Measurements from ENCODE around the gene ZNF768. TPM values are rescaled to one million over a fixed set of nuclear protein-coding genes. Genes with fewer than 3 reads are reported as not detected.

The ZNF768 gene
- total RNA-seq, 2 experiments from 2014 or later = 8.3 to 9.2 TPM

- TF ChIP-seq CTCF (IDR thresholded peaks at IDR 0.05) = no peak
- Mint-ChIP-seq H3K4me3 (no peak overlapping the region), H3K27ac (peak overlapping the region; percentile 76), H3K9me3 (no peaks in the 10 kb centered on the region), H3K4me1 (ENCODE audit: low read depth) (peaks cover 39% of the 10 kb centered on the region), H3K36me3 (ENCODE audit: low read depth) (peaks cover 61% of the 10 kb centered on the region), H3K27me3 (no peaks in the 10 kb centered on the region)
- peak; percentile 24 for DNase-seq
- ChIA-PET POLR2A (interaction anchor here (0.6 to 5.0 kb wide), 8 partner anchors 10 to 231 kb away, joined by 3 to 29 read pairs (median 4); partner anchors contain the start of genes DCTPP1 and ZNF764), CTCF (interaction anchor here (0.7 to 1.5 kb wide), 5 partner anchors 15 to 124 kb away, joined by 3 to 5 read pairs (median 4); partner anchors contain the start of gene ITGAL)
- peak; percentile 64 for ATAC-seq
- intact Hi-C loops (cut with micrococcal nuclease) = no loop called here
Observed at GRCh38 chr16:30491744-30492308, 34.5 kb downstream of the ZNF768 start.

GRCh38 chr16:30491229-30491628, 35.1 kb downstream of the ZNF768 start:
- peak overlapping the region; percentile 76 for H3K27ac Mint-ChIP-seq
- ChIA-PET CTCF (interaction anchor here (0.7 to 1.7 kb wide), 7 partner anchors 15 to 124 kb away, joined by 3 to 5 read pairs (median 4); partner anchors contain the start of gene ITGAL), POLR2A (interaction anchor here (0.7 to 5.0 kb wide), 7 partner anchors 9 to 232 kb away, joined by 3 to 29 read pairs (median 4); partner anchors contain the start of genes DCTPP1 and ZNF764)
- H3K27me3 Mint-ChIP-seq = no peaks in the 10 kb centered on the region
- peaks cover 43% of the 10 kb centered on the region for H3K4me1 Mint-ChIP-seq (ENCODE audit: low read depth)
- no peak for TF ChIP-seq CTCF (IDR thresholded peaks at IDR 0.05)
- no peak overlapping the region for H3K4me3 Mint-ChIP-seq
- intact Hi-C loops (cut with micrococcal nuclease) = no loop called here
- DNase-seq (no peak), ATAC-seq (no peak)
- peaks cover 63% of the 10 kb centered on the region for H3K36me3 Mint-ChIP-seq (ENCODE audit: low read depth)
- H3K9me3 Mint-ChIP-seq = no peaks in the 10 kb centered on the region

GRCh38 chr16:30490210-30490609, 36.2 kb downstream of the ZNF768 start:
- H3K27me3 Mint-ChIP-seq = no peaks in the 10 kb centered on the region
- TF ChIP-seq CTCF (IDR thresholded peaks at IDR 0.05) = no peak
- no peaks in the 10 kb centered on the region for H3K9me3 Mint-ChIP-seq
- H3K36me3 Mint-ChIP-seq (ENCODE audit: low read depth) = peaks cover 66% of the 10 kb centered on the region
- DNase-seq (no peak), ATAC-seq (no peak)
- no peak overlapping the region for H3K4me3 Mint-ChIP-seq
- ChIA-PET POLR2A (interaction anchor here (2.0 to 5.0 kb wide), 2 partner anchors 8 to 15 kb away, joined by 7 to 29 read pairs; no protein-coding TSS in a partner anchor), CTCF (interaction anchor here (1.2 to 1.7 kb wide), 3 partner anchors 39 to 108 kb away, joined by 4 to 5 read pairs (median 4); partner anchors contain the start of gene DCTPP1)
- H3K4me1 Mint-ChIP-seq (ENCODE audit: low read depth) = peaks cover 45% of the 10 kb centered on the region
- intact Hi-C loops (cut with micrococcal nuclease) = no loop called here
- H3K27ac Mint-ChIP-seq = peak overlapping the region; percentile 70

GRCh38 chr16:30488764-30489605, 37.4 kb downstream of the ZNF768 start:
- intact Hi-C loops (cut with micrococcal nuclease) = loop anchor here (5.0 kb wide), 1 partner anchor 42 kb away; the partner anchor contains the start of gene SEPHS2

More at GRCh38 chr16:30488764-30489605, 37.4 kb downstream of the ZNF768 start:
- Mint-ChIP-seq H3K36me3 (ENCODE audit: low read depth) (peaks cover 64% of the 10 kb centered on the region), H3K4me3 (no peak overlapping the region), H3K27me3 (no peaks in the 10 kb centered on the region), H3K9me3 (no peaks in the 10 kb centered on the region), H3K4me1 (ENCODE audit: low read depth) (peaks cover 44% of the 10 kb centered on the region), H3K27ac (peak overlapping the region; percentile 39)
- CTCF ChIA-PET = interaction anchor here (1.0 to 1.7 kb wide), 3 partner anchors 14 to 109 kb away, joined by 3 to 5 read pairs (median 4); no protein-coding TSS in a partner anchor
- ATAC-seq (no peak), DNase-seq (no peak)
- POLR2A ChIA-PET = interaction anchor here (0.6 to 5.0 kb wide), 10 partner anchors 7 to 130 kb away, joined by 3 to 29 read pairs (median 4); partner anchors contain the start of genes DCTPP1 and ITGAL
- TF ChIP-seq CTCF (IDR thresholded peaks at IDR 0.05) = no peak

All from activated CD8-positive, alpha-beta T cell treated with anti-CD3 and anti-CD28 coated beads for 36 hours (primary cell).